KMS-11 (cell line): ENCODE measurements around the gene MFSD2A.

Source experiments
- H2AFZ ChIP-seq: fragments of 200-600 bp; sonication (generic); 2 replicates; pipeline ENCODE4 v1.6.1; 2016; ENCODE audit warnings: antibody characterized with exemption, mixed run types, low read depth
- H3K27ac ChIP-seq: fragments of 200-600 bp; sonication (generic); 2 replicates; pipeline ENCODE4 v1.6.1; 2016; ENCODE audit warnings: mild to moderate bottlenecking, mixed run types
- H3K27me3 ChIP-seq: fragments of 200-600 bp; sonication (generic); 2 replicates; pipeline ENCODE4 v1.6.1; 2017; ENCODE audit warnings: mild to moderate bottlenecking, low read depth, mixed run types, moderate library complexity; ENCODE audit not compliant: insufficient read depth
- H3K36me3 ChIP-seq: fragments of 200-600 bp; sonication (generic); 2 replicates; pipeline ENCODE4 v1.6.1; 2017; ENCODE audit warnings: mild to moderate bottlenecking, mixed run types; ENCODE audit not compliant: insufficient read depth
- H3K4me1 ChIP-seq: fragments of 200-600 bp; sonication (generic); 2 replicates; pipeline ENCODE4 v1.6.1; 2016; ENCODE audit warnings: mild to moderate bottlenecking, low read depth, mixed run types; ENCODE audit not compliant: poor library complexity, severe bottlenecking
- H3K4me2 ChIP-seq: fragments of 200-600 bp; sonication (generic); 2 replicates; pipeline ENCODE4 v1.7.0; 2016; ENCODE audit warnings: mild to moderate bottlenecking, mixed run types
- H3K4me3 ChIP-seq: fragments of 200-600 bp; sonication (generic); IDR thresholded peaks from 2 replicates; pipeline ENCODE4 v1.6.1; 2017; ENCODE audit warnings: low read depth, low read length, mixed read lengths; ENCODE audit not compliant: insufficient read depth
- H3K79me2 ChIP-seq: fragments of 200-600 bp; sonication (generic); 2 replicates; pipeline ENCODE4 v1.6.1; 2016; ENCODE audit warnings: low read depth, mixed run types; ENCODE audit not compliant: insufficient read depth
- H3K9ac ChIP-seq: fragments of 200-600 bp; sonication (generic); 2 replicates; pipeline ENCODE4 v1.6.1; 2016; ENCODE audit warnings: mild to moderate bottlenecking, mixed run types
- H4K20me1 ChIP-seq: fragments of 200-600 bp; sonication (generic); 2 replicates; pipeline ENCODE4 v1.6.1; 2016; ENCODE audit warnings: mild to moderate bottlenecking, mixed run types; ENCODE audit not compliant: insufficient read depth
- TF ChIP-seq, protein P1 (sequence below): fragments of 200-600 bp; sonication (generic); conservative IDR thresholded peaks from 2 replicates; pipeline ENCODE4 v1.6.1; 2017; ENCODE audit warnings: low read depth, mild to moderate bottlenecking, antibody characterized with exemption, low read length, moderate library complexity, mixed read lengths

MFSD2A gene

GRCh38 chr1:39938856-39939255, 16.1 kb upstream of the MFSD2A start:
- no peaks in the 10 kb centered on the region for H3K27me3 ChIP-seq
- H3K36me3 ChIP-seq = no peaks in the 10 kb centered on the region
- H3K27ac ChIP-seq = no peak overlapping the region
- no peak overlapping the region for H3K4me3 ChIP-seq
- TF ChIP-seq, protein P1, sequence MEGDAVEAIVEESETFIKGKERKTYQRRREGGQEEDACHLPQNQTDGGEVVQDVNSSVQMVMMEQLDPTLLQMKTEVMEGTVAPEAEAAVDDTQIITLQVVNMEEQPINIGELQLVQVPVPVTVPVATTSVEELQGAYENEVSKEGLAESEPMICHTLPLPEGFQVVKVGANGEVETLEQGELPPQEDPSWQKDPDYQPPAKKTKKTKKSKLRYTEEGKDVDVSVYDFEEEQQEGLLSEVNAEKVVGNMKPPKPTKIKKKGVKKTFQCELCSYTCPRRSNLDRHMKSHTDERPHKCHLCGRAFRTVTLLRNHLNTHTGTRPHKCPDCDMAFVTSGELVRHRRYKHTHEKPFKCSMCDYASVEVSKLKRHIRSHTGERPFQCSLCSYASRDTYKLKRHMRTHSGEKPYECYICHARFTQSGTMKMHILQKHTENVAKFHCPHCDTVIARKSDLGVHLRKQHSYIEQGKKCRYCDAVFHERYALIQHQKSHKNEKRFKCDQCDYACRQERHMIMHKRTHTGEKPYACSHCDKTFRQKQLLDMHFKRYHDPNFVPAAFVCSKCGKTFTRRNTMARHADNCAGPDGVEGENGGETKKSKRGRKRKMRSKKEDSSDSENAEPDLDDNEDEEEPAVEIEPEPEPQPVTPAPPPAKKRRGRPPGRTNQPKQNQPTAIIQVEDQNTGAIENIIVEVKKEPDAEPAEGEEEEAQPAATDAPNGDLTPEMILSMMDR = no peak
- H3K4me1 ChIP-seq = no peaks in the 10 kb centered on the region
- no peaks in the 10 kb centered on the region for H4K20me1 ChIP-seq
- no peak overlapping the region for H3K9ac ChIP-seq
- no peak overlapping the region for H2AFZ ChIP-seq
- no peaks in the 10 kb centered on the region for H3K79me2 ChIP-seq
- no peak overlapping the region for H3K4me2 ChIP-seq

DNA sequence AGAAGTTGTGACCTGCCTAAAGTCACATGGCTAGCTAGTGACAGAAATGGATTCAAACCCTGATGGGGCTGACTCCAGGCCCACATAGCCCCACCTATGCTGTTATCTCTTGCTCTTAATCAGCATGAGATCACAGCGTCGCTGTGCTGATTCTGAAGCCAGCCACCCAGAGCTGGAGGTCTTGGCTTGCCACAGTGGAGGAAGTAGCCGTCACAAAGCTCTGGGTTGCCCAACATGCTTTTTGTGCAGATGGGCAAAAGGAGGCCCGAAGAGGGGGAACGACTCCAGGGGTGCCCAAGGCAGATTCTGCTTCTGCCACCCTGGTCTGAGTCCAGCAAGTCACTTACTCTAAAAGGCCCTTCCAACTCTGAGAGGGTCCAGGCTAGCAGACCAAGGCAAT, 14.7 kb upstream of the MFSD2A start:
- no peak overlapping the region for H3K4me2 ChIP-seq
- H3K36me3 ChIP-seq = no peaks in the 10 kb centered on the region
- TF ChIP-seq, protein P1 = no peak
- H3K27me3 ChIP-seq = no peaks in the 10 kb centered on the region
- H4K20me1 ChIP-seq = no peaks in the 10 kb centered on the region
- no peaks in the 10 kb centered on the region for H3K4me1 ChIP-seq
- no peaks in the 10 kb centered on the region for H3K79me2 ChIP-seq
- no peak overlapping the region for H3K27ac ChIP-seq
- H3K9ac ChIP-seq = no peak overlapping the region
- no peak overlapping the region for H3K4me3 ChIP-seq
- H2AFZ ChIP-seq = no peak overlapping the region

DNA sequence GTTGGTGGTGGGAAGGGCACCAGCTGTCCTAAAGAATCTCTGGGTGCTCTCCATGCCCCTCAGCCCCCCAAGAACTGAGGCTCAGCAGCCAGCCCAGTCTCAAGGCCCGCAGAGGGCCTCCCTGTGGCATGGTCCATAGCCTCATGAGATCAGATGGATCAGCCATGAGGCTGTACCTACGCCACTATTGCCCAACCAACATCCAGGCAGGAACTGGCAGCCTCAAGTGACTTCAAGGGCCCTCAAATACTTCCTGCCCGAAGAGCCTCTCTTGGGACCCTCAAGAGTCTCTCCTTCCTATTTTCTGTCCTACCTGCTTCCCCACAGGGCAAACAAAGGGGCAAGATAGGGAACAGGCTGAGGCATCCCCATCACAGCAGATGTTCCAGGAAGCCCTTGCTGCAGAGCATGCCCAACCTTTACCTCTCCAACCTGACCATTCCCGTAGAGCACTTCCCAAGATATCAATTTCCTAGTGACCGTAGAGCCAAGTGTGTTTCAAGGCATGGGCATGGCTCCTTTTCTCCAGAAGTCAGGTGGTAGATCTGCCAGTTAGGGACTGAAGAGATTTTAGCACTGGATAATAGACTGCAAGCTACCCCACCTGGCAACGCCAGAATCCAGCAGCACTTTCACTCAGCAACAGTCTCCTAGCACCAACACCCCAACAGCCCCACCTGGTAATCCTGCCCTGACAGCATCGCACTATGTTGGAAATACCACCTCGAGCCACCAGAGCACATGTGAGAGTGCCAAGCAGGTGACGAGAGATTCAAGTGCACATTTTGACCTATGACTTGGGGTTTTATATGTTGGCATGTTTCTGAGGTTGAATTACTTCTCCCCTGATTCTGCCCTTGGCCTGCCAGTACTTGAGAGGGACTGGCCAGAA, 13.7 kb upstream of the MFSD2A start:
- TF ChIP-seq, protein P1 = no peak
- Histone ChIP-seq H3K27ac (no peak overlapping the region), H3K36me3 (no peaks in the 10 kb centered on the region)

GRCh38 chr1:39943471-39944290, 11.3 kb upstream of the MFSD2A start:
- TF ChIP-seq, protein P1 = no peak
- H3K36me3 ChIP-seq = no peaks in the 10 kb centered on the region
- no peaks in the 10 kb centered on the region for H3K27me3 ChIP-seq
- no peaks in the 10 kb centered on the region for H3K79me2 ChIP-seq
- no peak overlapping the region for H3K27ac ChIP-seq
- no peak overlapping the region for H3K9ac ChIP-seq
- no peak overlapping the region for H2AFZ ChIP-seq
- H3K4me1 ChIP-seq = no peaks in the 10 kb centered on the region
- no peaks in the 10 kb centered on the region for H4K20me1 ChIP-seq
- H3K4me3 ChIP-seq = no peak overlapping the region
- H3K4me2 ChIP-seq = no peak overlapping the region

More for the DNA sequence above, 13.7 kb upstream of the MFSD2A start:
- no peak overlapping the region for H3K4me2 ChIP-seq
- no peak overlapping the region for H3K9ac ChIP-seq
- H2AFZ ChIP-seq = no peak overlapping the region
- no peaks in the 10 kb centered on the region for H3K79me2 ChIP-seq
- no peak overlapping the region for H3K4me3 ChIP-seq
- no peaks in the 10 kb centered on the region for H4K20me1 ChIP-seq
- H3K27me3 ChIP-seq = no peaks in the 10 kb centered on the region
- no peaks in the 10 kb centered on the region for H3K4me1 ChIP-seq
